DND-41 (cell line): ENCODE results near the gene ODAD4.

Source experiments
- ATAC-seq: fragments of 200-7000 bp; cut with Tn5 transposase; 3 replicates; pipeline ENCODE4 v1.9.1; 2021; ENCODE audit warnings: low read depth; ENCODE audit not compliant: insufficient read depth
- DNase-seq: peaks from one replicate; pipeline ENCODE4 v3.0.0-alpha.2; 2020
- H2AFZ ChIP-seq: 2 replicates; pipeline ENCODE4 v1.6.0; 2012; ENCODE audit warnings: low read depth, low read length
- H3K27ac ChIP-seq: 2 replicates; pipeline ENCODE4 v1.5.1; 2012; ENCODE audit warnings: low read length, inconsistent platforms
- H3K27me3 ChIP-seq: fragments of 200-600 bp; sonication (generic); 2 replicates; pipeline ENCODE4 v1.6.0; 2012; ENCODE audit warnings: low read length, mild to moderate bottlenecking, inconsistent platforms; ENCODE audit not compliant: insufficient read depth, poor library complexity
- H3K36me3 ChIP-seq: 2 replicates; pipeline ENCODE4 v1.5.1; 2012; ENCODE audit warnings: low read length, inconsistent platforms; ENCODE audit not compliant: insufficient read depth
- H3K4me1 ChIP-seq: 2 replicates; pipeline ENCODE4 v1.5.1; 2012; ENCODE audit warnings: mild to moderate bottlenecking, low read length; ENCODE audit not compliant: insufficient read depth
- H3K4me2 ChIP-seq: 2 replicates; pipeline ENCODE4 v1.6.0; 2012; ENCODE audit warnings: mild to moderate bottlenecking, moderate library complexity, low read length, inconsistent platforms; ENCODE audit not compliant: insufficient read depth
- H3K4me3 ChIP-seq, 2 experiments: fragments of 200-600 bp in 1 of 2; shearing (Covaris generic) in 1 of 2; 2 replicates each; pipeline ENCODE4 v1.5.1; 2012 to 2016; ENCODE audit warnings: inconsistent platforms in 2 of 2, low read length in 2 of 2, mild to moderate bottlenecking in 2 of 2, low read depth in 1 of 2, moderate library complexity in 1 of 2
- H3K79me2 ChIP-seq: 2 replicates; pipeline ENCODE4 v1.6.0; 2012; ENCODE audit warnings: low read length, inconsistent platforms; ENCODE audit not compliant: insufficient read depth
- H3K9ac ChIP-seq: 2 replicates; pipeline ENCODE4 v1.6.0; 2012; ENCODE audit warnings: low read depth, mild to moderate bottlenecking, inconsistent platforms, low read length, moderate library complexity
- H3K9me3 ChIP-seq: 2 replicates; pipeline ENCODE4 v1.5.1; 2012; ENCODE audit warnings: low read length, moderate library complexity, mild to moderate bottlenecking, inconsistent platforms; ENCODE audit not compliant: insufficient read depth, severe bottlenecking
- H4K20me1 ChIP-seq: 2 replicates; pipeline ENCODE4 v1.6.0; 2012; ENCODE audit warnings: low read length; ENCODE audit not compliant: insufficient read depth
- CTCF ChIP-seq: IDR thresholded peaks from 2 replicates; pipeline ENCODE4 v1.5.1; 2012; ENCODE audit warnings: borderline replicate concordance, low read length, moderate library complexity, mild to moderate bottlenecking; ENCODE audit not compliant: poor library complexity, severe bottlenecking; ENCODE audit errors: extremely low read depth
- EZH2 ChIP-seq: IDR thresholded peaks from 3 replicates; pipeline ENCODE4 v1.6.1; 2012; ENCODE audit warnings: borderline replicate concordance, low read depth, mild to moderate bottlenecking, moderate library complexity, low read length, inconsistent platforms; ENCODE audit not compliant: severe bottlenecking

Gene ODAD4

GRCh38 chr17:41909088-41909487, 21.3 kb upstream of the ODAD4 start:
- H3K4me3 ChIP-seq = no peak overlapping the region
- H3K4me2 ChIP-seq = no peak overlapping the region
- DNase-seq = no peak
- peaks cover 36% of the 10 kb centered on the region for H3K79me2 ChIP-seq
- peaks cover 99% of the 10 kb centered on the region for H3K36me3 ChIP-seq
- TF ChIP-seq CTCF (no peak), EZH2 (no peak)
- H4K20me1 ChIP-seq = peaks cover 61% of the 10 kb centered on the region
- no peak overlapping the region for H2AFZ ChIP-seq
- no peak for ATAC-seq
- no peaks in the 10 kb centered on the region for H3K27me3 ChIP-seq
- no peaks in the 10 kb centered on the region for H3K4me1 ChIP-seq
- H3K9me3 ChIP-seq = no peaks in the 10 kb centered on the region
- H3K9ac ChIP-seq = no peak overlapping the region
- no peak overlapping the region for H3K27ac ChIP-seq

GRCh38 chr17:41910701-41911391, 19.6 kb upstream of the ODAD4 start:
- Histone ChIP-seq H3K9ac (no peak overlapping the region), H2AFZ (no peak overlapping the region), H3K27me3 (no peaks in the 10 kb centered on the region), H4K20me1 (peaks cover 78% of the 10 kb centered on the region), H3K9me3 (no peaks in the 10 kb centered on the region), H3K36me3 (peaks cover 90% of the 10 kb centered on the region), H3K4me3 (no peak overlapping the region), H3K4me2 (no peak overlapping the region), H3K4me1 (peaks cover 5% of the 10 kb centered on the region; the same call in 1 of the 2 replicates), H3K27ac (no peak overlapping the region), H3K79me2 (peaks cover 53% of the 10 kb centered on the region)
- ATAC-seq = no peak
- no peak for DNase-seq
- no peak for TF ChIP-seq EZH2
- no peak for TF ChIP-seq CTCF

DNA sequence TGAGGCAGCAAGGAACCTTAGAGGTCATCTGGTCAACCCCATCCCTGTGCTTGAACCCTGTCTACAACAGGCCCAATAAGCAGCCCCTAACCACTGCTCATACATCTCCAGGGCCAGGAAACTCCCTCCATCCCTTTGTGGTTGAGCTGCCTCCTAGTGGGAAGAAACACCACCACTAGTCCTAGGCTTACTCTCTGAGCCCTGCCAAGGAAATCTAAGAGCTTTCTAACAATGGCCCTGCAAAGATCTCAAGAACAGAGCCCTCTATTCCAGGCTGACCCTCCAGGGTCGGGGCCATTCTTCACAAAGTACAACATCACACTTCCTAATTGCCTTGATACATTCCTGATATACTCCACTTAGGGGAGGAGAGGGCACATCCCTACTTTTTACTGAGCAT, 17.5 kb upstream of the ODAD4 start:
- ATAC-seq = no peak
- H3K79me2 ChIP-seq = peaks cover 74% of the 10 kb centered on the region
- TF ChIP-seq EZH2 = no peak
- no peak for TF ChIP-seq CTCF
- peaks cover 76% of the 10 kb centered on the region for H3K36me3 ChIP-seq
- peaks cover 25% of the 10 kb centered on the region for H3K4me1 ChIP-seq
- DNase-seq = no peak
- no peak overlapping the region for H3K4me2 ChIP-seq
- H3K9me3 ChIP-seq = no peaks in the 10 kb centered on the region
- H3K9ac ChIP-seq = no peak overlapping the region
- no peaks in the 10 kb centered on the region for H3K27me3 ChIP-seq
- no peak overlapping the region for H2AFZ ChIP-seq
- H4K20me1 ChIP-seq = peaks cover 83% of the 10 kb centered on the region
- no peak overlapping the region for H3K4me3 ChIP-seq
- no peak overlapping the region for H3K27ac ChIP-seq
